Endodermal cell (in vitro differentiated cells): ENCODE measurements around the gene DNAH2. TPM values are rescaled to one million over a fixed set of nuclear protein-coding genes. Genes with fewer than 3 reads are reported as not detected.
A peak's percentile ranks its signal among the peaks of the same experiment; 100 is the strongest.

ENCODE experiments used
- DNase-seq: peaks from one replicate; pipeline ENCODE4 v3.0.0-alpha.2; 2017
- H3K27ac ChIP-seq: 2 replicates; pipeline ENCODE4 v1.5.1; 2013; ENCODE audit warnings: mild to moderate bottlenecking, low read depth, low read length, moderate library complexity
- H3K27me3 ChIP-seq: 2 replicates; pipeline ENCODE4 v1.6.1; 2013; ENCODE audit warnings: mild to moderate bottlenecking, low read length, moderate library complexity; ENCODE audit not compliant: insufficient read depth, control insufficient read depth, poor library complexity, severe bottlenecking
- H3K36me3 ChIP-seq: 2 replicates; pipeline ENCODE4 v1.7.0; 2013; ENCODE audit warnings: mild to moderate bottlenecking, low read length, moderate library complexity; ENCODE audit not compliant: control insufficient read depth, insufficient read depth
- H3K4me1 ChIP-seq: one replicate; pipeline ENCODE4 v1.7.0; 2013; ENCODE audit warnings: low read length; ENCODE audit not compliant: control insufficient read depth, insufficient read depth
- H3K4me3 ChIP-seq: 2 replicates; pipeline ENCODE4 v1.5.1; 2013; ENCODE audit warnings: mild to moderate bottlenecking, low read length, moderate library complexity
- H3K9ac ChIP-seq: 2 replicates; pipeline ENCODE4 v1.6.1; 2013; ENCODE audit warnings: mild to moderate bottlenecking, low read length, moderate library complexity; ENCODE audit not compliant: poor library complexity, severe bottlenecking; ENCODE audit errors: extremely low read depth
- H3K9me3 ChIP-seq: 2 replicates; pipeline ENCODE4 v1.6.1; 2013; ENCODE audit warnings: mild to moderate bottlenecking, low read length, moderate library complexity; ENCODE audit not compliant: control insufficient read depth
- H3K27ac Mint-ChIP-seq: 2 replicates; pipeline ENCODE4 v1.8.0; 2020; ENCODE audit warnings: mixed read lengths
- H3K27me3 Mint-ChIP-seq: 2 replicates; pipeline ENCODE4 v1.8.0; 2021; ENCODE audit warnings: mild to moderate bottlenecking, mixed read lengths; ENCODE audit not compliant: insufficient read depth
- H3K36me3 Mint-ChIP-seq: 2 replicates; pipeline ENCODE4 v1.8.0; 2020; ENCODE audit warnings: low read depth, mixed read lengths
- H3K4me1 Mint-ChIP-seq: 2 replicates; pipeline ENCODE4 v1.8.0; 2020; ENCODE audit warnings: mixed read lengths
- H3K4me3 Mint-ChIP-seq: 2 replicates; pipeline ENCODE4 v1.8.0; 2020; ENCODE audit warnings: mild to moderate bottlenecking, moderate library complexity, mixed read lengths
- H3K9me3 Mint-ChIP-seq: 2 replicates; pipeline ENCODE4 v1.8.0; 2020; ENCODE audit warnings: mild to moderate bottlenecking, mixed read lengths
- WGBS, 2 experiments: methylation state at CpG; one replicate each; pipeline versions ENCODE4 v1.1.5 to v1.1.7; 2013; ENCODE audit warnings: missing lambda C conversion rate in 2 of 2, mixed read lengths in 1 of 2; ENCODE audit not compliant: insufficient coverage in 1 of 2, insufficient read length in 1 of 2; 5-methylcytosine and 5-hydroxymethylcytosine counted together
- total RNA-seq, 2 donors: library from RNA; stranded (reverse); fragmentation: NEBNext Ultra II Directional in 1 of 2; extraction: Animal tissue kit (Norgen Biotek cat#: 25700) in 1 of 2; gene quantifications; 2 replicates in 1 of 2; 3 replicates in 1 of 2; pipeline ENCODE4 v1.2.1, GENCODE V29; 2021
- TF ChIP-seq, protein P1 (sequence below): fragments of 200-600 bp; sonication (generic); conservative IDR thresholded peaks from 2 replicates; pipeline ENCODE4 v1.5.0; 2021; ENCODE audit warnings: antibody characterized with exemption, mild to moderate bottlenecking

The DNAH2 gene
- total RNA-seq, 2 donors from 2014 or later, result 0.42 to 0.69 TPM

GRCh38 chr17:7714721-7715594 is 2.6 kb upstream of the DNAH2 start:
- Mint-ChIP-seq H3K4me1 (peaks cover 24% of the 10 kb centered on the region), H3K27ac (no peak overlapping the region), H3K9me3 (no peaks in the 10 kb centered on the region), H3K36me3 (peaks cover 10% of the 10 kb centered on the region), H3K4me3 (no peak overlapping the region), H3K27me3 (peaks cover 46% of the 10 kb centered on the region)
- Histone ChIP-seq H3K4me1 (peaks cover 2% of the 10 kb centered on the region), H3K4me3 (no peak overlapping the region), H3K9ac (no peak overlapping the region), H3K27ac (peak overlapping the region; percentile 66), H3K36me3 (no peaks in the 10 kb centered on the region), H3K9me3 (no peaks in the 10 kb centered on the region), H3K27me3 (peaks cover 25% of the 10 kb centered on the region)
- TF ChIP-seq, protein P1, sequence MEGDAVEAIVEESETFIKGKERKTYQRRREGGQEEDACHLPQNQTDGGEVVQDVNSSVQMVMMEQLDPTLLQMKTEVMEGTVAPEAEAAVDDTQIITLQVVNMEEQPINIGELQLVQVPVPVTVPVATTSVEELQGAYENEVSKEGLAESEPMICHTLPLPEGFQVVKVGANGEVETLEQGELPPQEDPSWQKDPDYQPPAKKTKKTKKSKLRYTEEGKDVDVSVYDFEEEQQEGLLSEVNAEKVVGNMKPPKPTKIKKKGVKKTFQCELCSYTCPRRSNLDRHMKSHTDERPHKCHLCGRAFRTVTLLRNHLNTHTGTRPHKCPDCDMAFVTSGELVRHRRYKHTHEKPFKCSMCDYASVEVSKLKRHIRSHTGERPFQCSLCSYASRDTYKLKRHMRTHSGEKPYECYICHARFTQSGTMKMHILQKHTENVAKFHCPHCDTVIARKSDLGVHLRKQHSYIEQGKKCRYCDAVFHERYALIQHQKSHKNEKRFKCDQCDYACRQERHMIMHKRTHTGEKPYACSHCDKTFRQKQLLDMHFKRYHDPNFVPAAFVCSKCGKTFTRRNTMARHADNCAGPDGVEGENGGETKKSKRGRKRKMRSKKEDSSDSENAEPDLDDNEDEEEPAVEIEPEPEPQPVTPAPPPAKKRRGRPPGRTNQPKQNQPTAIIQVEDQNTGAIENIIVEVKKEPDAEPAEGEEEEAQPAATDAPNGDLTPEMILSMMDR, result no peak
- no peak for DNase-seq
- 85 to 88% methylated on average over 6 to 8 of the region's 10 CpGs for WGBS, 2 experiments

GRCh38 chr17:7715936-7716886 is 1.3 kb upstream of the DNAH2 start:
- no peaks in the 10 kb centered on the region for H3K9me3 ChIP-seq
- Mint-ChIP-seq H3K27ac (peak overlapping the region; percentile 76), H3K27me3 (peaks cover 54% of the 10 kb centered on the region), H3K4me1 (peaks cover 29% of the 10 kb centered on the region), H3K9me3 (no peaks in the 10 kb centered on the region), H3K36me3 (peaks cover 2% of the 10 kb centered on the region), H3K4me3 (peak overlapping the region; percentile 73)
- peak overlapping the region; percentile 26 for H3K27ac ChIP-seq
- H3K36me3 ChIP-seq, result no peaks in the 10 kb centered on the region
- peak overlapping the region; percentile 38 for H3K9ac ChIP-seq
- H3K27me3 ChIP-seq, result peaks cover 32% of the 10 kb centered on the region
- 46 to 51% methylated on average over 10 to 20 of the region's 20 CpGs for WGBS, 2 experiments
- TF ChIP-seq, protein P1, result no peak
- DNase-seq, result no peak
- H3K4me1 ChIP-seq, result peaks cover 2% of the 10 kb centered on the region
- peak overlapping the region; percentile 86 for H3K4me3 ChIP-seq

GRCh38 chr17:7717756-7718350 is 309 bp downstream of the DNAH2 start:
- no peak overlapping the region for H3K27ac ChIP-seq
- H3K4me1 ChIP-seq, result peaks cover 2% of the 10 kb centered on the region
- Mint-ChIP-seq H3K27me3 (peaks cover 42% of the 10 kb centered on the region), H3K36me3 (no peaks in the 10 kb centered on the region), H3K4me1 (peaks cover 28% of the 10 kb centered on the region), H3K9me3 (no peaks in the 10 kb centered on the region), H3K4me3 (peak overlapping the region; percentile 73), H3K27ac (no peak overlapping the region)
- peak overlapping the region; percentile 86 for H3K4me3 ChIP-seq
- DNase-seq, result no peak
- TF ChIP-seq, protein P1, result no peak
- 15 to 25% methylated on average over 12 to 16 of the region's 16 CpGs for whole genome bisulfite sequencing, 2 experiments
- no peaks in the 10 kb centered on the region for H3K9me3 ChIP-seq
- no peaks in the 10 kb centered on the region for H3K36me3 ChIP-seq
- peak overlapping the region; percentile 8 for H3K9ac ChIP-seq
- H3K27me3 ChIP-seq, result peaks cover 25% of the 10 kb centered on the region
